K562 (cell line): ENCODE measurements around the gene PXK. TPM values are rescaled to one million over a fixed set of nuclear protein-coding genes. Genes with fewer than 3 reads are reported as not detected.

Source experiments
- DDX20 ChIP-seq: fragments of 450-650 bp; IDR thresholded peaks from 2 replicates; pipeline ENCODE4 v1.6.1; 2016; ENCODE audit warnings: missing genetic modification characterization, low read depth, mild to moderate bottlenecking, missing compliant biosample characterization, moderate library complexity
- FOS ChIP-seq: IDR thresholded peaks from 3 replicates; pipeline ENCODE4 v1.6.1; 2011; ENCODE audit not compliant: insufficient read length; ENCODE audit errors: extremely low read depth
- FOXA1 ChIP-seq: fragments of 450-650 bp; IDR thresholded peaks from 2 replicates; pipeline ENCODE4 v1.6.1; 2016; ENCODE audit warnings: mild to moderate bottlenecking, borderline replicate concordance
- JUND ChIP-seq, 2 experiments: IDR thresholded peaks; 2 replicates in 1 of 2; 3 replicates in 1 of 2; pipeline ENCODE4 v1.6.1; 2011; ENCODE audit warnings: borderline replicate concordance in 2 of 2, low read depth in 2 of 2, low read length in 2 of 2, improper control_type of control experiment in 1 of 2, missing biosample characterization in 1 of 2, missing genetic modification characterization in 1 of 2, missing genetic modification reagents in 1 of 2
- MBD1 ChIP-seq: fragments of 250-450 bp; sonication (Bioruptor Pico); IDR thresholded peaks from 2 replicates; pipeline ENCODE4 v1.8.0; 2022; ENCODE audit warnings: inconsistent platforms
- MEF2A ChIP-seq: IDR thresholded peaks from 2 replicates; pipeline ENCODE4 v1.6.1; 2011; ENCODE audit warnings: low read depth, mild to moderate bottlenecking, low read length, moderate library complexity; ENCODE audit not compliant: control insufficient read depth
- RNF2 ChIP-seq: sonication (generic); IDR thresholded peaks from 2 replicates; pipeline ENCODE4 v1.6.1; 2016
- ZBTB7A ChIP-seq: IDR thresholded peaks from 2 replicates; pipeline ENCODE4 v1.6.1; 2011; ENCODE audit warnings: low read depth, mild to moderate bottlenecking, low read length, moderate library complexity, borderline replicate concordance; ENCODE audit not compliant: control insufficient read depth
- ZBTB9 ChIP-seq: fragments of 450-650 bp; formaldehyde crosslinking; IDR thresholded peaks from 2 replicates; pipeline ENCODE4 v1.4.0; 2020; ENCODE audit warnings: mild to moderate bottlenecking, moderate library complexity
- ZHX1 ChIP-seq: fragments of 150-350 bp; conservative IDR thresholded peaks from 2 replicates; pipeline ENCODE4 v1.6.1; 2014; ENCODE audit warnings: low read length
- ZSCAN29 ChIP-seq: fragments of 450-650 bp; IDR thresholded peaks from 2 replicates; pipeline ENCODE4 v1.6.1; 2017
- polyA plus RNA-seq, 8 experiments: library from polyadenylated mRNA; depleted of rRNA in 4 of 8; stranded (reverse) in 5 of 8; unstranded in 3 of 8; fragments of >200 nt; fragmentation: Nextera tagmentation in 2 of 8; fragmentation: Illumina TruSeq in 1 of 8; extraction: Ambion mirVana in 2 of 8; extraction: Trizol in 1 of 8; gene quantifications; 2 replicates each; pipeline versions ENCODE4 v1.2.1 to v1.2.3, GENCODE V29; 2011 to 2014; ENCODE audit warnings: inconsistent platforms in 1 of 8, missing spikeins in 1 of 8
- total RNA-seq, 7 experiments: library from RNA; depleted of rRNA in 6 of 7; stranded (reverse); fragments of >200 nt in 6 of 7; fragmentation: Illumina TruSeq in 2 of 7; extraction: Trizol in 2 of 7; gene quantifications; 2 replicates each; pipeline versions ENCODE4 v1.2.1 to v1.2.3, GENCODE V29; 2011 to 2021; ENCODE audit warnings: low replicate concordance in 1 of 7

PXK gene
- total and polyA plus RNA-seq, 9 of the 15 experiments (the other 6 are each of a cell fraction or from before 2014, with no cell fraction given), result 3.3 to 19.9 (median 11.3) TPM

- TF ChIP-seq ZHX1 (no peak), FOXA1 (no peak), ZBTB9 (CRISPR knock-in tag) (no peak), RNF2 (no peak), JUND (IDR thresholded peaks at IDR 0.05; ENCODE audit: borderline replicate concordance, low read depth, low read length) (no peak), JUND (tag; IDR thresholded peaks at IDR 0.05; ENCODE audit: borderline replicate concordance, low read depth, low read length) (no peak), DDX20 (tag) (no peak), MBD1 (CRISPR knock-in tag) (no peak), MEF2A (no peak), FOS (no peak), ZBTB7A (no peak), ZSCAN29 (no peak)
- TF ChIP-seq, all 486 proteins: peak for 0
Measured at GRCh38 chr3:58466899-58467563, 134.3 kb downstream of the PXK start (continued).
